GM10847 (cell line): ENCODE data around the gene TNFAIP3.

Experiments
- POLR2A ChIP-seq: IDR thresholded peaks from 2 replicates; pipeline ENCODE4 v1.6.1; 2011; ENCODE audit not compliant: insufficient read length; ENCODE audit errors: extremely low read depth

TNFAIP3 gene

DNA sequence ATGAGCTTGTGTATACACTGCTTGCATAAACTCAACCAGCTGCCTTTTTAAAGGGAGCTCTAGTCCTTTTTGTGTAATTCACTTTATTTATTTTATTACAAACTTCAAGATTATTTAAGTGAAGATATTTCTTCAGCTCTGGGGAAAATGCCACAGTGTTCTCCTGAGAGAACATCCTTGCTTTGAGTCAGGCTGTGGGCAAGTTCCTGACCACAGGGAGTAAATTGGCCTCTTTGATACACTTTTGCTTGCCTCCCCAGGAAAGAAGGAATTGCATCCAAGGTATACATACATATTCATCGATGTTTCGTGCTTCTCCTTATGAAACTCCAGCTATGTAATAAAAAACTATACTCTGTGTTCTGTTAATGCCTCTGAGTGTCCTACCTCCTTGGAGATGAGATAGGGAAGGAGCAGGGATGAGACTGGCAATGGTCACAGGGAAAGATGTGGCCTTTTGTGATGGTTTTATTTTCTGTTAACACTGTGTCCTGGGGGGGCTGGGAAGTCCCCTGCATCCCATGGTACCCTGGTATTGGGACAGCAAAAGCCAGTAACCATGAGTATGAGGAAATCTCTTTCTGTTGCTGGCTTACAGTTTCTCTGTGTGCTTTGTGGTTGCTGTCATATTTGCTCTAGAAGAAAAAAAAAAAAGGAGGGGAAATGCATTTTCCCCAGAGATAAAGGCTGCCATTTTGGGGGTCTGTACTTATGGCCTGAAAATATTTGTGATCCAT is 15.3 kb downstream of the TNFAIP3 start:
- no peak for TF ChIP-seq POLR2A

DNA sequence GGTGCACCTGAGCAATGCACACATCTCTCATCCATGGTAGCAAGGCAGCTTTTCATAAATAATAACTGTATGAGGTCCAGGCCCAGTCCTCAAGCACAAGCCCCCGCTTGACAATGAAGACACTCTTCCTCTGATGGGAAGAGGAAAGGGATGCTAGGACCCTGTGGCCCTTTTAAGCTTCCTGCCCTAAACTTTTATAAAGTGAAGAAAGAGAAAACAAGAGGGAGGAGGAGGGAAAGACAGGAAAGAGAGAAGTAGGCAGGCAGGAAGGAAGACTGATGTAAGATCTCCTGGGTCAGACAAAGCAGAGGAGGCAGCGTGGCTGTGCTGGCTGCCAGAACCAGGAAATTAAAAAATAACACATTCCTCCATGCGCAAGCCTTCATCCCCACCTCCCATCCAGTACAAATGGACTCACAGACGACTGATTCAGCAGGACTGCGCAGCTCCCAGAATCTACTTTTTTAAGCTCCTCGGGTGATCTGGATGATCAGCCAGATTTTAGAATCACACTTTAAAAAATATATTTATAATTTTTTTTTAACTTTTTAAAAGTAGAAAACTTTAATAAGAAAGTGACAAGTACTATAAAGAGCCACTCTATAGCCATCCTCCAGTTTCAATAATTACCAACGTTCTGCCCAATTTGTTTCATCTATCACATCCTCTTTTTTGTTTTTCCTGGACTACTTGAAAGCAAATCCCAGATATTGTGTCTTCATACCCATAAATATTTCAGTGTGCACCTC is 16.5 kb downstream of the TNFAIP3 start:
- no peak for TF ChIP-seq POLR2A

DNA sequence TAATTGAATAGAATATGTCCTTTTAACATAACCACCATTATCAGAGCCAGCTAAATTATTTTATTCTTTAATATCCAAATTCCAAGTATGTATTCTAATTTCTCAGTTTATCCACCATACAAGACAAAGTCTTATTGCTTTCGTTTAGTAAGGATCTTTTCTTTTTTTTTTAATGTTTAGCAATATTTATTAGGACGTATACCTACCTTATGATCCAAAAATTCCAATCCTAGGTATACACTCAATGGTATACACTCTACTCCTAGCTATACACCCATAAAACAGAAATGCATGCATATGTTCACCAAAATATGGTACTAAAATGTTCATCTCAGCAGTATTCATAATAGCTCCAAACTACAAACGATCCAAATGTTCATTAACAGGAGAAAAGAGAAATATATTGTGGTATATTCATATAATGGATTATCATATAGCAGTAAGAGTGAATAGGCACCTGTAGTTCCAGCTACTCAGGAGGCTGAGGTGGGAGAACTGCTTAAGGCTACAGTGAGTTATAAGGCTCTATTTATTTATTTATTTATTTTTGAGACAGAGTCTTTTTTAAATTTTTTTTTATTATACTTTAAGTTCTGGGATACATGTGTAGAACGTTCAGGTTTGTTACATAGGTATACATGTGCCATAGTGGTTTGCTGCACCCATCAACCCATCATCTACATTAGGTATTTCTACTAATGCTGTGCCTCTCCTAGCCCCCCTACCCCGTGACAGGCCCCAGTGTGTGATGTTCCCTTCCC is 17.3 kb downstream of the TNFAIP3 start:
- TF ChIP-seq POLR2A: no peak

DNA sequence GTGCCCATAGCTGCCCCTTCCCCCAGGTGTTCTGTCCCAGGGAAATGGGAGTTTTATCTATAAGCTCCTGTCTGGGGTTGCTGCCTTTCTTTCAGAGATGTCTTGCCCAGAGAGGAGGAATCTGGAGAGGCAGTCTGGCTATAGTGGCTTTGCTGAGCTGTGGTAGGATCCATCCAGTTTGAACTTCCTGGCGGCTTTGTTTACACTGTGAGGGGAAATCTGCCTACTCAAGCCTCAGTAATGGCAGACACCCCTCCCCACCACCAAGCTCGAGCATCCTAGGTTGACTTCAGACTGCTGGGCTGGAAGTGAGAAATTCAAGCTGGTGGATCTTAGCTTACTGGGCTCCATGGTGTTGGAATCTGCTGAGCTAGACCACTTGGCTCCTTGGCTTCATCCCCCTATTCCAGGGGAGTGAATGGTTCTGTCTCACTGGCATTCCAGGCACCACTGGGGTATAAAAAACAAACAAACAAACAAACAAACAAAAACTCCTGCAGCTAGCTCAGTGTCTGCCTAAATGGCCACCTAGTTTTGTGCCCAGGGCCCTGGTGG is 24.0 kb downstream of the TNFAIP3 start:
- no peak for TF ChIP-seq POLR2A

DNA sequence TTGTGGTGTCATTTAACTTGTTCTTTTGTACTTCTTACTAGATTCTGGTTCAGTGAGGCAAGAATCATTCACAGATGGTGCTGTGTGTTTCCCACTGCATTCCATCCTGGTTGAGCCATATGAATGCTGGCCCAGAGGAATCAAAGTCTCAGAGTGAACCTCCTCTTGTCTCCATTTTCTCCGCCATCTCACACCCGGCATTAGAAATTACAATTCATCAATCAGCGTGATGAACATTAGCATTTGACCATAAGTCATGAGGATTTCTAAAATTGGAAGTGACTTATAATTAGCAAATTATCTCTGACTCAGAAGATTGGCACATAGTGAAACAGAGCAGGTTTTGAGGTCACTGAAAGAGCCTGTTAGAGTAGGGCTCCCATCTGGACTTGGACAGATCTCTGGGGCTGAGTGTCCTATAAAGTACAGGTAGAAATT is 25.2 kb downstream of the TNFAIP3 start:
- TF ChIP-seq POLR2A: no peak

DNA sequence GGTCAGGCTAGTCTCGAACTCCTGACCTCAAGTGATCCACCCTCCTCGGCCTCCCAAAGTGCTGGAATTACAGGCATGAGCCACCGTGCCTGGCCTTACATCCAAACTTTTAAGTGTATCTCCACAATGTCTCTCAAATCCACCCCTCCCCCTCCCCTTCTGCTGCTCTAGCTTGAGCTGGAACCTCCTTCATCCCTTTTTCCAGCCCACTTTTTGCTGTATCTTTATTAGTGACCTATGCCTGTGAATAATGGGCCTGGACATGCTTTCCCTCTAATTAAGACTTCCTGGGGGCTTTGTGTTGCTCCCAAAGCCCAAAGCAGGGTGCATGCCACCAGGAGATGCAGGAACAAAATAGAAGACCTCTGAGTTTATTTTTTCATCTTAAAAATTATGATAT is 26.1 kb downstream of the TNFAIP3 start:
- no peak for TF ChIP-seq POLR2A

DNA sequence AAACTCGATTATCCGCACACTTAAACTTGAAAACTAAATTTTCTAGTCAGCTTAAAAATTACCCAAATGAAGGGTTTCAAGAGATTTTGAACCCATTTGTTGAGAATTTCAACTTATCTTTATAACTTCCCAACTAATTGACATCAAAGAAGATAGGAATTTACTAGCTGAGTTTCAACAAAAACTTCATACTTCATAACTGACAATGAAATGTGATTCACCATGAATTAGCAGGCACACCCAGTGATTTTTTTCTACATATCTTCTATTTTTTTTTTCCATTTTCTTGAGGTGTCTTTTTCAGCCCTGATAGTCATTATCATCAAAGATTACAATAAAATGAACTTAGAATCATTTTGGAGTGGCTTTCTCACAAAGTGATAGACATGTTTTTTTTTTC is 26.7 kb downstream of the TNFAIP3 start:
- no peak for TF ChIP-seq POLR2A

DNA sequence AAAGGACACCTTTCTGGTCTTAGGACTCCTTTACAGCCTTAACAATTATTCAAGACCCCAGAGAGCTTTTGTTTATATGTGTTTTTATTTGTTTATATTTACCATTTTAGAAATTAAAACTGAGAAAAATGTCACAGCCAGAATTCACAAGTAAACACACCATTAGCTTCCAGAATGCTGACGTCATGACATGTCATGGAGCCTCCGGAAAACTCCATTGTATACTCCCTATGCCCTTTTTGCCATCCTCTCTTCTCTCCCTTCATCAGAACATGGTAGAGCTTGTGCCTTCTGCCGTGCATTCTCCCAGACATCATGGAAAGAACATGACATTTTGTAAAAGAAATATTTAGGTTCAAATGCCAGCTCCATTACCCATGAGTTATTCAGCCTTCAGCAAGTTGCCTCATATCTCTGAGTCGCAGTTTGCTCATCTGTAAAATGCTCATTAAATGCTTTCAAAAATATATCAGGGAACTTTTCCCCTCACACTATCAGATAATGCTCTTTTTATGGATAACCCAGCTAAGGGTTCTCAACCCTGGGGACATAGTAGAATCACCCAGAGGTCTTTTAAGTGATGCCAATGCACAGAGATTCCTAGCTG is 27.8 kb downstream of the TNFAIP3 start:
- TF ChIP-seq POLR2A: no peak

DNA sequence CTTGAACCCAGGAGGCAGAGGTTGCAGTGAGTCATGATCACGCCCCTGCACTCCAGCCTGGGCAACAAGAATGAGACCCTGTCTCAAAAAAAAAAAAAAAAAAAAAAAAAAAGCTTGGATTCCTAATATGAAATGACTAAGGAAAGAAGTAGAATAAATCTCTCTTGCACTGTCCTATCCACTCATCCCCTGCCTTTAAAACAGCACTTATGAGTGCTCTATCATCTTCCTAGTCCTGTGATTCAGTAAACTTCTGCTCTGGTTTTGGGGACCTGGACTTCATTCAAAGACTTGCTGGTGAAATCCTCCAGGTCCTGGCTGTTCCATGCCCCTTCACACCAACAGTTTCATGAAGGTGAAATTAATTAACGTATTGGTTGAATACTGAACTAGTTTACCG is 29.6 kb downstream of the TNFAIP3 start:
- no peak for TF ChIP-seq POLR2A

DNA sequence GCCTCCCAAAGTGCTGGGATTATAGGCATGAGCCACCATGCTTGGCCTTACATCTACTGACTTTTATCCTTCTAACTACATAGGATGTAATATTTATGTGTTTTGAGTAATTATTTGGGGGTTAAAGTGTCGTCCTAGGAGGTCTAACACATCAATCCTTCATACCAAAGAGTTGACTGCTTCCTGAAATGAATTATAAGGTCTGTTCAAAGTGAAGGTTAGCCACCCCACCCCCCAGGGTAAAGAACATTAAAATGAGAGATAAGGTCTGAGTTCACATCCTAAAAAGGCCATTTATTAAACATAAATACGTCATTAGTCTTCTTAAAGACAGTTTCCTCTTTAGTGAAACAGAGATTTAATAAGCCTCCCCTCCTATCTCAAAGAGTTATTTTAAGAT is 33.8 kb downstream of the TNFAIP3 start:
- no peak for TF ChIP-seq POLR2A

DNA sequence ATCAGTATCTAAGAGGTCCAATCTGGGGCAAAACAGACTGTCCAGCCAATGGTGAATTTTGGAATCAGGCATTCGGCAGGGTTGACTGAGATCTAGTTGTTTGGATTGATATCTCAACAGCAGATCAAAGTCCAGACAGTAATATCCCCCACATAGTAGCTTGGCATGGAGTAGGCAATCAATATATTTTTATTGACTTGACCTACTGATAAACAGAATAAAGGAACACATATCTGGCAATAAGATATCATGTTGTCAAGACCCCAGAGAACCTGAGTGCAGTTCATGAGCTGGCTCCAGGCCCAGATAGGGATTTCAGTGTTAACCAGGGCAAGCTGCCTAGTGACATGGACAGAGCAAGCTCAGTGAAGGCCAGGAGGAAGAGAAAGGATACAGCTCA is 34.4 kb downstream of the TNFAIP3 start:
- TF ChIP-seq POLR2A: no peak

DNA sequence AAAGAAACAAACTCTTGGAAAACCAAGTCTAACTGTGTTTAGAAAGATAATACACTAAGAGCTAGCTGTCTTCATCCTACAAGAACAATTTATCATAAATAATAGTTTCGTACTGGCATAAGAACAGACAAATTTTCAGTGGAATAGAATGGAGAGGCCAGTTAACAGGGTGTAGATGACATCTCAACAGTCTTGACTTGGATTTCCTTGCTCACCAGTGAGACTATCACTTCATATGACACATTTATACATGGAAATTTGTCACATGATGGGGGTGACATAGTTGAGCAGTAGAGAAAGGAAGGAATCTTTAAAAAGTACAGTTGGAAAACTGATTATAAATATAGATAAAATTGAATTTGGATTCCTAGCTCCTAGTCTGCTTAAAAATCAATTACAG is 35.6 kb downstream of the TNFAIP3 start:
- no peak for TF ChIP-seq POLR2A

DNA sequence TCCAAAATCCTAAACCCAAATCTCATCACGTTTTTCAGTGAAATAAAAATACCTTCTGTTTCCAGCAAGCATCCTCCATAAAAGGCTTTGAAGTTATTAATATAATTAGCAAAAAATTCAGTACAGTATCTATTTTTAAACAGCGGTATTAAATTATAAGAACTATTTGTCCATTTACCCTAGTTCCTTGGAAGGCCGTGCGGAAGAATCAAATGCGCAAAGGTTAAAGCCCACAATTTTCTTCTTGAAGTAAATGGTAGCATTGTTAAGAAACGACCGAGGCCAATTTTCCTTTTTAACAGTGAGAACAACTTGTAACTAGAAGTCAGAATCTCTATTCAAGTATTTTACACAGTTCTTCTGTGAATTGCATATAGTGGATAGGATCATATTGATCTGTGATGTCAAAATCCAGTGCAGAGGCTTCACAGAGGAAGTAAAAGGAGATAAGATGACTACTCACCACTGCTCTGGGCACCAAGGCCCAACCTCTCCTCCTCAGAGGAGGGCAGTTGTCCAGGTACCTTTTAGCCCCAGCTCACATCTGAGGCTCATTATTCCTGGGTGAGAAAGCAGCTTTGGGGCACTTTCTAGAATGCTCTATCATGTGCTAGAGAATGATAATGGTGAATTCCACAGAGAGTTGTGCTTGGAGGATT is 36.3 kb downstream of the TNFAIP3 start:
- TF ChIP-seq POLR2A: no peak

DNA sequence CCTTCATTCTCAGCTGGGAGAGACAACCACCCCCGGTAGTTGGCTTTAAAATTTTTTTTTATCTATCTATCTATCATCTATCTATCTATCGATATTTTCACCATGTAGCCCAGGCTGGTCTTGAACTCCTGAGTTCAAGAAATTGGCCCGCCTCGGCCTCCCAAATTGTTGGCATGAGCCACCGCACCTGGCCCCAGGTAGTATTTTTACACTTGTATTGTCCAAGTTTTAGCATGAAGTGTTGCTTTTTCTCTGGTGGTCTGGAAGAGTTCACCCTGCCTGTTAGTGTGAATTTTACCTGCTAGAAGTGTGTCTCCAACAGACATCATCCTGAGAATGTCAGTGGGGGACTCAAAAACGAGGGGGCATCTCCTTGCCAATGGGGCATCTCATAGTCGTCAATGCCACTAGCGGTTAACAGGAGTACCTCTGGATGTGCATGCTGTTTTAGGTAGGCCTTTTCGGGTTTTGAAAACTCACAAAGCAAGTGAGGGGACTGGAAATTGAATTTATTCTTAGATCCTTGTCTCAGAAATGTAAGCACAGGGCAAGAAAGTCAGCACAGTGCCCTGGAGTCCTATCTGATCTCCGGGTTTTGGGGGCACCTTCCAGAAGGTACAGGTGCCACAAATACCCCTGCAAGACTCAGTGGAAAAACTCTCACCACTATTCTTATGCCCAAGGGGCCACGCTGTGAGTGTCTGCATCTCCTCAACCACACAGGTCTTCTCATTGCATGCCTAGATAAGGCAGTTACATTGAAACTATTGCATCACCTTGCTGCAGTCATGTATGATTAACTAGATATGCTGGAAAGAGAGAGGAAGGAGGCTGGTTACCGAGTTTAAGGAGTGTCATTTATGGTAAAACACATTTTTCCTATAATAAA is 37.1 kb downstream of the TNFAIP3 start:
- TF ChIP-seq POLR2A: no peak
